ENCODE measurements around the gene OR13D1.
"Not testable (repeated sequence)": the region's sequence is repeated elsewhere in the genome, so short reads cannot be mapped to it uniquely, and the experiment has no call there.

Gene OR13D1, protein sequence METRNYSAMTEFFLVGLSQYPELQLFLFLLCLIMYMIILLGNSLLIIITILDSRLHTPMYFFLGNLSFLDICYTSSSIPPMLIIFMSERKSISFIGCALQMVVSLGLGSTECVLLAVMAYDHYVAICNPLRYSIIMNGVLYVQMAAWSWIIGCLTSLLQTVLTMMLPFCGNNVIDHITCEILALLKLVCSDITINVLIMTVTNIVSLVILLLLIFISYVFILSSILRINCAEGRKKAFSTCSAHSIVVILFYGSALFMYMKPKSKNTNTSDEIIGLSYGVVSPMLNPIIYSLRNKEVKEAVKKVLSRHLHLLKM

DNA sequence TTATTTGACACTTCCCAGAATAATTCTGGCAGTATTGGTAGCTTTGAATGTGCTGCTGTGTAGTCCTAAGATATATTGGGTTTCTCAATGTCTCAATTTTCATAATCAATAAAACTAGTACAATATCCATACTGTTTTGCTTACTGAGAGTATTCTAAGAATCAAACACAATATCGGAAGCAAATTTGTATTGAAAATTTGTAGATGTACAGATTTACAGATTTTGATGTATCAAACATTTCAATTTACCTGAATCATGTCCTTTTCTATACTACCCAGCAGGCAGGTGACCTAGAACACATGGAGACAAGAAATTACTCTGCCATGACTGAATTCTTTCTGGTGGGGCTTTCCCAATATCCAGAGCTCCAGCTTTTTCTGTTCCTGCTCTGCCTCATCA is at the start of gene OR13D1:
TSS of gene OR13D1 (plus strand) at position 301 of the 400 bp plus-strand sequence. CDS start at position 301, 0 bp downstream.
- no peak for DNase-seq

DNA sequence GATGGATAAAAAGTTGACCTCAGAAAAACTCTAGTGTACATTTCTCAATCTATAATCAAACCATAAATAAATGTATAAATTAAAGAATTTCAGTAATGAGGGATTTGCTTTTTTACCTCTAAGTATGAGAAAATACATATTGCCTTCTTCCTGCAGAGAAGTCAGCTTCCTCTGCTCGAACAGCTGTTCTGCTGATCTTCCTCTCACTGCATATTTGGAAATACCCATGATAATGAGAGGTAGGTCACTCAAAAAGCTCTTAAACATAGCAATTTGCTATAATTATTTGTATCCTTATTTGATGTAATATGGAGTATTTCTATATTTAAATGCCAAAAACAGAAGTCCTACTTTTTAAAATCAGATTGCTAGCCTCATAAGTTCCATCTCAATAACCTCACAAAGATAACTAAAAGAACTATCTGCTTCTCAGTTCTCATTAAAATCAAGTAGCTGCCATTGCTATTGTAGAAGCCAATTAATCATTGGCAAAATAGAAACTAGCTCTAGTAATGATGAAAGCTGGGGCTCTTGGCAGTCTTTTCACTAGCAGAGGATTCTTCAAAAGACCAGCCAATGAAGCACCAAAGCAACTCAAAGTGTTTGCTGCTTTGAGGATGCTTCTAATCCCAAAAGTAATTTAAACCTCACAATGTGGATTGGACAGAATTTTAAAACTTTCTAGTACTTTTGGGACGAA is 35.7 kb upstream of the OR13D1 start:
- no peak for DNase-seq

DNA sequence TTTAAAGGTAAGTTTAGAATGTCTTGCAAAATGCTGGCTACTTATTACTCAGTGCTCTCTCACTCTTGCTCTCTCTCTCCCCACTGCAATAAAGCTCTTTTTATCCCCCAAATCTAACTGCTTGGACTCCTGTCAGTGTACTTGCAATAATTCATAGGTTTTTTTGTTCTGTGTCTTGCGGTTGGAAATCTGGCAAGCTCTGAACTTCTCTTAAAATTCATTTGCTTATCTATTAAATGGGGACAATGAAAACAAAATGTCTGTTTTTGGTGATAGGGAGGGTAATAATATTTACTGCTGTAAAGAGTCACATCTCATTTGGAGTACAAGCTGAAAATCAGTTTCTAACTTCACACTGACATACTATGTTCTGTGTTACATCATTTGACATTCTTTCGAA is 18.7 kb upstream of the OR13D1 start:
- no peak for DNase-seq

DNA sequence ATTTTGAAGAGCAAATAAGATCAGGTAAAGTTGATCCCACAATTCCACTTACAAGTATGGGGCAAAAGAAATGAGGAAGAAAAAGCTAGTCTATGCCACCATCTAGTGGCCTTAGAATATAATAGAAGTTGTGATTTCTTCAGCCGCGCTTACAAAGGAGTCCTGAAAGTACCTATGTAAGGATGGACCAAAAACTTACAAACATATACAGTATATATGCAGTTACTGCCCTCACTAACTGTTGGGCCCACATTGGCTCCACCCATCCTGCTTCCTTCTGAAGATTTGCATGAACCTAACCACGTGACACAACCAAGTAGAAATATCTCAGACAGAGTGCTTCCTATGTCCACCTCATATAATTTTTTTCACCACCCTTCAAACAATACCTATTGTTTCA is 11.7 kb upstream of the OR13D1 start:
- DNase-seq: peak; percentile 47

DNA sequence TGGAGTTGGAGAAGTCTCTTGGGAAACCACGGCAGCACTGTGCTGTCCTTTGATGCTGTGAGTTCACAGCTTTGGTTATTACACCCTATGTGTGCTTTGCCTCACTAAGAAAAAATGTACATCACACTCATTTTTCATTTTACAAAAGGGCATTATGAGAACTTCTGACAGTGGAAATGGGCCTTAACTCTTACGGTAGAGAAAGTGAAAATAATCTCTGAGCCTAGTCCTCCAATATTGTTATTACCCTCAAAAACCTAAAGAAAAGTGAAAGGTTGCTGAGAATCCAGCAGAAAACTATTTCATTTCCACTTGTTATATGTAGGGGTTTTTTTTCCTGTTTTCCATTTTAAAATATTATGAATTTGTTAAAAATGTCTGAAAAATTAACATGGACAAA is 8.2 kb upstream of the OR13D1 start:
- no peak for DNase-seq

DNA sequence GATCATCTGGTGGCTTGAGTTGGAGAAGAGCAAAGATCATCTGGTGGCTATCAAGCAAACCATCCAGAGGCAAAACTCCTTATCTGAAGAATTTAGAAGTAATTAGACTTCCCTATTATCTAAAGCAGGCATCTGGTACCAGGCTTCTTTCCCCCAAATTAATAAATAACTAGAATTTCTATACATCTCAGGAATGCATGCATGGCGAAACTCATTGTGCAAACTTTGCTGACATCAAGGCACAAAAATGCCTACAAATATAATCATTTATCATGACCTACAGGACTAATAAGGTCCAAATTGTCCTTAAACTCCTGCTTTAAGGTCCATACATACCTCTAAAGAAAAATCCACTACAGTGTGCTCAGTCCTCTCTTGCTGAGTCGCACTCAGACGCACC is 6.0 kb downstream of the OR13D1 start:
- no peak for DNase-seq

DNA sequence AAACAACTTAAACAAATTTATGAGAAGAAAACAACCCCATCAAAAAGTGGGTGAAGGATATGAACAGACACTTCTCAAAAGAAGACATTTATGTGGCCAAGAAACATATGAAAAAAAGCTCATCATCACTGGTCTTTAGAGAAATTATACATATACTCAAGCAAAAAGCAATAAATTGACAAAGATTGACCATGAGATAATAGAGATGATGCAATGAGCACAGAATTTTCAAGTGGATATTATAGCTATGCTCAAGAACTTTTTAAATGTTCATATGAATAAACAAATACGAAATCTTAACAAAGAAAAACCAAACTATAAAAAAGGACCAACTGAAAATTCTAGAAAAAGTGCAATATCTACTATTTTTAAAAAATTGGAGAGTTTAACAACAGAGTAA is 14.4 kb downstream of the OR13D1 start:
- DNase-seq: not testable (repeated sequence)

DNA sequence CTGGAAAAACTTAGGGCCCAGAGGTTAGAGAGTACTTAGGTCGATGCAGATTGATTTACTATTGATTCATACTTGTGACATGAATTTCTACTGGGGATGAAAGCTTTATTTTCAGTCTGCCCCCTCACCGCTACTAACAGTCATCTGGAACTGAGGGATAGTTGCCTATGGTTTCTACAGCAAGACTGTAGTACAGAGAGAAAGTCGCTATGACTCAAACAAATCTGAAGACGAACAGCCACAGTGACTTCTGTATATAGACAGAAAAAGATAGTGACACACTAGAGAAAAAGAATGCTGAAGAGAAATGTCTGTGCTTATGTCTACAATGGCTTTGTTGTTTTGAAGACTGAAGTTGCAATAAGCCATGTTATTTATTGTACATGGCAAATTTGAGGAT is 17.3 kb downstream of the OR13D1 start:
- DNase-seq: no peak

DNA sequence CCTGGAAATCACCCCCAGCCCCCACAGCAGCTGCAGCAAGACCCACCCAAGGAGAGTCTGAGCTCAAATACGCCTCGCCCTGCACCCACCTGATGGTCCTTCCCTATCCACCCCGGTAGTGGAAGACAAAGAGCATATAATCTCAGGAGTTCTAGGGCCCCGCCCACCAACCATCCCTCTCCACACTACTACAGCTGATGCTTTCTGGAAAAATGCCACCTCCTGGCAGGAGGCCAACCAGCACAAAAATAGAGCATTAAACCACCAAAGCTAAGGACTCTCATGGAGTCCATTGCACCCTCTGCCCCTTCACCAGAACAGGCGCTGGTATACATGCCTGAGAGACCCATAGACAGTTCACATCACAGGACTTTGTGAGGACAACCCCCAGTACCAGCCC is 30.7 kb downstream of the OR13D1 start:
- DNase-seq: no peak

DNA sequence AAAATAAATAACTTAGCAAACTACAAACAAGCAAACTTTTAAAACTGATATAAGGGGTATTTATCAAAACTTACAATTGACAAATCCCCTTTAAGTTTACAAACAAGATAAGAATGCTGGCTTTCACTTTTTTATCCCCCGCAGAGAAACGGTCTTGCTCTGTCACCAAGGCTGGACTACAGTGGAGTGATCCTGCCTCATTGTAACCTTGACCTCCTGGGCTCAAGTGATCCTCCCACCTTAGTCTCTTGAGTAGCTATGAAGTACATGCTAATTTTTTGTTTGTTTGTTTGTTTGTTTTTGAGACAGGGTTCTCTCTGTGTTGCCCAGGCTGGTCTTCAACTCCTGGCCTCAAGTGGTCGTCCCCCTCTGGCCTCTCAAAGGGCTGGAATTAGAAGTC is 44.1 kb downstream of the OR13D1 start:
- no peak for DNase-seq

DNA sequence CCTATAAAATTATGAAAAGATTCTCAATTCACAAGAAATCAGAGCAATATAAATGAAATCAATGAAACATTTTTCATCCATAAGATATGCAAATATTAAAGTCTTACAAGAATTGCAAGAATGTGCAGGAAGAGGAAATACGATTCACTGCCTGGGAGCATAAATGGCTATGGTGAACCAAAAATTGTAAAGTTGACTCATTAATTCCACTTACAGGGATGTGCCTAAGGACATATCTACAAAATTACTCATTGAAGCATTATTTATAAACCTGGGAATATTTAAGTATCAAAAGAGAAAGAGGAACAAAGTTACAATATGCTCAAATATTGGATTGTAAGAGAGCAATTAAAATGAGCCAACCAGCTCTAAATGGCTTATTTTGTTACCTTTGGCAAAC is 46.3 kb downstream of the OR13D1 start:
- DNase-seq: no peak

DNA sequence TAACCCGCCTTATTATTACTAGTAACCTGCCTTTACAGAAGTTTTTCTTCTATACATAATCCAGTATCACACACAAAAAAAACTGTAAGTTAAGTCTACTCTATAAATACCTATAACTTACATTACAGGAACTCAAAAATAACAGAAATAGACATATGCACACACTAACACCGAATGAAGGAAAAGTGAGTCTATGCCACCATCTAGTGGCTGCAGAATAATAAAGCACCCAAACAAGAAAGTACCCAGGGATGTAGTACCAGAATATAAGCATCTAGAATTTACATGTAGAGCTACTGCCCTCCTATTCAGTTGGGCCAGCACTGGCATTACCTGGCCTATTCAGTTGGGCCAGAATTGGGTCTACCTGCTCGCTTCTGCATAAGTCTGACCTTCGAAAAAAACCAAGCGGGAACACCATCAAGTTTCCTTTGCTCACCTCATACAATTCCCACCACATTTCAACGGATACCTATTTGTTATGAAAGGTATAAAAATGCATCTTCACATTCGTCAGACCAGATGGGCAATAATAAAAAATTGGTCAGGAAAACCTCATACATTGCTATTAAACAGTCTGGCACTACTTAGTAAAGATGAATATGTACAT is 49.2 kb downstream of the OR13D1 start:
- peak; percentile 48 for DNase-seq

Data from NCI-H1694 (cell line).